Endodermal cell (in vitro differentiated cells): ENCODE data around the gene SIX4. TPM values are rescaled to one million over a fixed set of nuclear protein-coding genes. Genes with fewer than 3 reads are reported as not detected.

Experiments used
- DNase-seq: peaks from one replicate; pipeline ENCODE4 v3.0.0-alpha.2; 2017
- H3K27ac ChIP-seq: 2 replicates; pipeline ENCODE4 v1.5.1; 2013; ENCODE audit warnings: mild to moderate bottlenecking, low read depth, low read length, moderate library complexity
- H3K27me3 ChIP-seq: 2 replicates; pipeline ENCODE4 v1.6.1; 2013; ENCODE audit warnings: mild to moderate bottlenecking, low read length, moderate library complexity; ENCODE audit not compliant: insufficient read depth, control insufficient read depth, poor library complexity, severe bottlenecking
- H3K36me3 ChIP-seq: 2 replicates; pipeline ENCODE4 v1.7.0; 2013; ENCODE audit warnings: mild to moderate bottlenecking, low read length, moderate library complexity; ENCODE audit not compliant: control insufficient read depth, insufficient read depth
- H3K4me1 ChIP-seq: one replicate; pipeline ENCODE4 v1.7.0; 2013; ENCODE audit warnings: low read length; ENCODE audit not compliant: control insufficient read depth, insufficient read depth
- H3K4me3 ChIP-seq: 2 replicates; pipeline ENCODE4 v1.5.1; 2013; ENCODE audit warnings: mild to moderate bottlenecking, low read length, moderate library complexity
- H3K9ac ChIP-seq: 2 replicates; pipeline ENCODE4 v1.6.1; 2013; ENCODE audit warnings: mild to moderate bottlenecking, low read length, moderate library complexity; ENCODE audit not compliant: poor library complexity, severe bottlenecking; ENCODE audit errors: extremely low read depth
- H3K9me3 ChIP-seq: 2 replicates; pipeline ENCODE4 v1.6.1; 2013; ENCODE audit warnings: mild to moderate bottlenecking, low read length, moderate library complexity; ENCODE audit not compliant: control insufficient read depth
- H3K27ac Mint-ChIP-seq: 2 replicates; pipeline ENCODE4 v1.8.0; 2020; ENCODE audit warnings: mixed read lengths
- H3K27me3 Mint-ChIP-seq: 2 replicates; pipeline ENCODE4 v1.8.0; 2021; ENCODE audit warnings: mild to moderate bottlenecking, mixed read lengths; ENCODE audit not compliant: insufficient read depth
- H3K36me3 Mint-ChIP-seq: 2 replicates; pipeline ENCODE4 v1.8.0; 2020; ENCODE audit warnings: low read depth, mixed read lengths
- H3K4me1 Mint-ChIP-seq: 2 replicates; pipeline ENCODE4 v1.8.0; 2020; ENCODE audit warnings: mixed read lengths
- H3K4me3 Mint-ChIP-seq: 2 replicates; pipeline ENCODE4 v1.8.0; 2020; ENCODE audit warnings: mild to moderate bottlenecking, moderate library complexity, mixed read lengths
- H3K9me3 Mint-ChIP-seq: 2 replicates; pipeline ENCODE4 v1.8.0; 2020; ENCODE audit warnings: mild to moderate bottlenecking, mixed read lengths
- CTCF ChIP-seq: fragments of 200-600 bp; sonication (generic); conservative IDR thresholded peaks from 2 replicates; pipeline ENCODE4 v1.5.0; 2021; ENCODE audit warnings: antibody characterized with exemption, mild to moderate bottlenecking
- WGBS, 2 experiments: methylation state at CpG; one replicate each; pipeline versions ENCODE4 v1.1.5 to v1.1.7; 2013; ENCODE audit warnings: missing lambda C conversion rate in 2 of 2, mixed read lengths in 1 of 2; ENCODE audit not compliant: insufficient coverage in 1 of 2, insufficient read length in 1 of 2; 5-methylcytosine and 5-hydroxymethylcytosine counted together
- total RNA-seq, 2 donors: library from RNA; stranded (reverse); fragmentation: NEBNext Ultra II Directional in 1 of 2; extraction: Animal tissue kit (Norgen Biotek cat#: 25700) in 1 of 2; gene quantifications; 2 replicates in 1 of 2; 3 replicates in 1 of 2; pipeline ENCODE4 v1.2.1, GENCODE V29; 2021

The SIX4 gene
- total RNA-seq, 2 donors from 2014 or later: 5.6 to 9.8 TPM

- peak overlapping the region; percentile 87 for H3K27ac Mint-ChIP-seq
- WGBS, 2 experiments: 0 to 1% methylated on average over 12 to 60 of the region's 60 CpGs
- TF ChIP-seq CTCF: no peak
- H3K27me3 Mint-ChIP-seq: peaks cover 39% of the 10 kb centered on the region
- peaks cover 21% of the 10 kb centered on the region for H3K27me3 ChIP-seq
- peak overlapping the region; percentile 83 for H3K4me3 ChIP-seq
- H3K9me3 ChIP-seq: no peaks in the 10 kb centered on the region
- peaks cover 8% of the 10 kb centered on the region for H3K4me1 ChIP-seq
- peaks cover 2% of the 10 kb centered on the region for H3K9me3 Mint-ChIP-seq
- no peak overlapping the region for H3K27ac ChIP-seq
- peaks cover 7% of the 10 kb centered on the region for H3K36me3 Mint-ChIP-seq
- H3K9ac ChIP-seq: peak overlapping the region; percentile 52
- peaks cover 27% of the 10 kb centered on the region for H3K4me1 Mint-ChIP-seq
- H3K4me3 Mint-ChIP-seq: peak overlapping the region; percentile 86
- peaks cover 18% of the 10 kb centered on the region for H3K36me3 ChIP-seq
- peak; percentile 88 for DNase-seq
Observed at GRCh38 chr14:60722357-60723115, 1.6 kb downstream of the SIX4 start.

GRCh38 chr14:60722107-60722356 is 2.1 kb downstream of the SIX4 start:
- H3K27ac Mint-ChIP-seq: peak overlapping the region; percentile 87
- H3K27me3 Mint-ChIP-seq: peaks cover 38% of the 10 kb centered on the region
- H3K36me3 Mint-ChIP-seq: peaks cover 7% of the 10 kb centered on the region
- peak overlapping the region; percentile 83 for H3K4me3 ChIP-seq
- H3K27ac ChIP-seq: no peak overlapping the region
- H3K9ac ChIP-seq: peak overlapping the region; percentile 52
- TF ChIP-seq CTCF: no peak
- DNase-seq: no peak
- peaks cover 8% of the 10 kb centered on the region for H3K4me1 ChIP-seq
- 0% methylated on average over 2 to 11 of the region's 11 CpGs for WGBS, 2 experiments
- H3K9me3 Mint-ChIP-seq: no peaks in the 10 kb centered on the region
- H3K36me3 ChIP-seq: peaks cover 18% of the 10 kb centered on the region
- peak overlapping the region; percentile 86 for H3K4me3 Mint-ChIP-seq
- peaks cover 27% of the 10 kb centered on the region for H3K4me1 Mint-ChIP-seq
- no peaks in the 10 kb centered on the region for H3K9me3 ChIP-seq
- peaks cover 21% of the 10 kb centered on the region for H3K27me3 ChIP-seq

- Histone ChIP-seq H3K36me3 (peaks cover 18% of the 10 kb centered on the region), H3K4me1 (peaks cover 8% of the 10 kb centered on the region), H3K4me3 (peak overlapping the region; percentile 83), H3K27me3 (peaks cover 21% of the 10 kb centered on the region), H3K27ac (no peak overlapping the region), H3K9ac (peak overlapping the region; percentile 52), H3K9me3 (no peaks in the 10 kb centered on the region)
- DNase-seq: peak; percentile 88
- Mint-ChIP-seq H3K4me3 (peak overlapping the region; percentile 86), H3K4me1 (peaks cover 22% of the 10 kb centered on the region), H3K27me3 (peaks cover 38% of the 10 kb centered on the region), H3K9me3 (no peaks in the 10 kb centered on the region), H3K27ac (no peak overlapping the region), H3K36me3 (peaks cover 7% of the 10 kb centered on the region)
- TF ChIP-seq CTCF: peak; percentile 66
- WGBS, 2 experiments: 1% methylated on average over 21 to 70 of the region's 70 CpGs
Observed at GRCh38 chr14:60721326-60722106, 2.6 kb downstream of the SIX4 start.
